Colonic mucosa (tissue), 4 donors: Measurements from ENCODE around the gene BMP7. TPM values are rescaled to one million over a fixed set of nuclear protein-coding genes. Genes with fewer than 3 reads are reported as not detected.

Experiments
- DNase-seq: peaks from one replicate; pipeline ENCODE4 v3.0.0-alpha.2; 2020
- H3K27ac ChIP-seq: fragments of 200-600 bp; one replicate; pipeline ENCODE4 v1.8.0; 2021
- H3K27me3 ChIP-seq: fragments of 200-600 bp; one replicate; pipeline ENCODE4 v1.8.0; 2021
- H3K36me3 ChIP-seq: fragments of 200-600 bp; one replicate; pipeline ENCODE4 v1.8.0; 2021
- H3K4me1 ChIP-seq: fragments of 200-600 bp; one replicate; pipeline ENCODE4 v1.8.0; 2021; ENCODE audit warnings: mild to moderate bottlenecking
- H3K4me3 ChIP-seq: fragments of 200-600 bp; one replicate; pipeline ENCODE4 v1.8.0; 2021
- H3K9ac ChIP-seq, 2 donors: one replicate each; pipeline ENCODE4 v1.7.0; 2013; ENCODE audit warnings: control low read depth in 2 of 2, low read depth in 2 of 2, low read length in 2 of 2
- H3K9me3 ChIP-seq: fragments of 200-600 bp; one replicate; pipeline ENCODE4 v1.8.0; 2021
- CTCF ChIP-seq: fragments of 200-600 bp; IDR thresholded peaks from one replicate; pipeline ENCODE4 v1.8.0; 2022; ENCODE audit warnings: antibody characterized with exemption, mild to moderate bottlenecking
- intact Hi-C: fragments of 100-400 bp; cut with DNase I; formaldehyde crosslinking; loops from one replicate; pipeline ENCODE4 v1.14.1; 2022
- total RNA-seq, 2 donors: library from RNA; stranded (reverse); fragmentation: NEBNext Ultra II Directional in 1 of 2; extraction: Animal tissue kit (Norgen Biotek cat#: 25700) in 1 of 2; gene quantifications; one replicate each; pipeline ENCODE4 v1.2.1, GENCODE V29; 2021
- donor health status: healthy.
- donor health status: DM: no; HTN: no; CAD: no.
- donor health status: DM: no; HTN: no; CAD: no.

BMP7 gene
- total RNA-seq, 2 donors from 2014 or later, result 1.3 to 3.2 TPM

- Histone ChIP-seq H3K9ac (no peak overlapping the region), H3K27me3 (no peaks in the 10 kb centered on the region), H3K4me1 (no peaks in the 10 kb centered on the region), H3K9me3 (no peaks in the 10 kb centered on the region), H3K36me3 (no peaks in the 10 kb centered on the region), H3K27ac (no peak overlapping the region), H3K4me3 (no peak overlapping the region)
- TF ChIP-seq CTCF, result no peak
- DNase-seq, result no peak
- intact Hi-C loops, result no loop called here
Observed at GRCh38 chr20:57190536-57191264, 75.7 kb downstream of the BMP7 start.

- no peak for TF ChIP-seq CTCF
- Histone ChIP-seq H3K4me1 (no peaks in the 10 kb centered on the region), H3K9ac (no peak overlapping the region), H3K36me3 (no peaks in the 10 kb centered on the region), H3K27me3 (no peaks in the 10 kb centered on the region), H3K9me3 (no peaks in the 10 kb centered on the region), H3K27ac (no peak overlapping the region), H3K4me3 (no peak overlapping the region)
- intact Hi-C loops, result no loop called here
- no peak for DNase-seq
Observed at GRCh38 chr20:57189713-57190112, 76.7 kb downstream of the BMP7 start.

- no peak for TF ChIP-seq CTCF
- no peak overlapping the region for H3K9ac ChIP-seq
- H3K4me3 ChIP-seq, result no peak overlapping the region
- no peaks in the 10 kb centered on the region for H3K4me1 ChIP-seq
- no peaks in the 10 kb centered on the region for H3K36me3 ChIP-seq
- H3K9me3 ChIP-seq, result no peaks in the 10 kb centered on the region
- no peaks in the 10 kb centered on the region for H3K27me3 ChIP-seq
- DNase-seq, result no peak
- intact Hi-C loops, result no loop called here
- no peak overlapping the region for H3K27ac ChIP-seq
Observed at GRCh38 chr20:57188576-57189079, 77.8 kb downstream of the BMP7 start.

- H3K4me3 ChIP-seq, result no peak overlapping the region
- H3K27me3 ChIP-seq, result no peaks in the 10 kb centered on the region
- no peak overlapping the region for H3K27ac ChIP-seq
- intact Hi-C loops, result no loop called here
- H3K9me3 ChIP-seq, result no peaks in the 10 kb centered on the region
- no peak for DNase-seq
- TF ChIP-seq CTCF, result no peak
- H3K4me1 ChIP-seq, result no peaks in the 10 kb centered on the region
- no peak overlapping the region for H3K9ac ChIP-seq
- no peaks in the 10 kb centered on the region for H3K36me3 ChIP-seq
Observed at GRCh38 chr20:57188056-57188455, 78.4 kb downstream of the BMP7 start.

GRCh38 chr20:57187068-57187634, 79.3 kb downstream of the BMP7 start:
- H3K9ac ChIP-seq, result no peak overlapping the region
- no peak overlapping the region for H3K27ac ChIP-seq
- H3K27me3 ChIP-seq, result no peaks in the 10 kb centered on the region
- TF ChIP-seq CTCF, result no peak
- DNase-seq, result no peak
- no peak overlapping the region for H3K4me3 ChIP-seq
- no peaks in the 10 kb centered on the region for H3K9me3 ChIP-seq
- H3K4me1 ChIP-seq, result no peaks in the 10 kb centered on the region
- H3K36me3 ChIP-seq, result no peaks in the 10 kb centered on the region
- intact Hi-C loops, result no loop called here
